Trophoblast cell (in vitro differentiated cells and primary cell): ENCODE results near the gene PRKRIP1.
"Not testable (repeated sequence)": the region's sequence is repeated elsewhere in the genome, so short reads cannot be mapped to it uniquely, and the experiment has no call there.

Experiments used
- DNase-seq, 2 donors: peaks; one replicate each; pipeline ENCODE4 v3.0.0-alpha.2; 2016
- H2AFZ ChIP-seq: 2 replicates; pipeline ENCODE4 v1.6.1; 2013; ENCODE audit warnings: low read length, moderate library complexity, mild to moderate bottlenecking; ENCODE audit not compliant: insufficient read depth, poor library complexity
- H2AK5ac ChIP-seq: 2 replicates; pipeline ENCODE4 v1.6.1; 2013; ENCODE audit warnings: mild to moderate bottlenecking, low read length
- H2BK120ac ChIP-seq: 2 replicates; pipeline ENCODE4 v1.6.1; 2013; ENCODE audit warnings: low read length, mild to moderate bottlenecking, moderate library complexity; ENCODE audit not compliant: insufficient read depth, poor library complexity
- H2BK12ac ChIP-seq: 2 replicates; pipeline ENCODE4 v1.6.1; 2013; ENCODE audit warnings: mild to moderate bottlenecking, low read length, moderate library complexity
- H2BK5ac ChIP-seq: 2 replicates; pipeline ENCODE4 v1.6.1; 2013; ENCODE audit warnings: low read length, low read depth, moderate library complexity, mild to moderate bottlenecking; ENCODE audit not compliant: poor library complexity
- H3K14ac ChIP-seq: 2 replicates; pipeline ENCODE4 v1.6.1; 2013; ENCODE audit warnings: mild to moderate bottlenecking, low read length
- H3K18ac ChIP-seq: 2 replicates; pipeline ENCODE4 v1.6.1; 2013; ENCODE audit warnings: mild to moderate bottlenecking, low read length
- H3K23ac ChIP-seq: 2 replicates; pipeline ENCODE4 v1.6.1; 2013; ENCODE audit warnings: low read length
- H3K27ac ChIP-seq: 2 replicates; pipeline ENCODE4 v1.5.1; 2013; ENCODE audit warnings: low read depth, mild to moderate bottlenecking, inconsistent platforms, low read length, moderate library complexity
- H3K27me3 ChIP-seq: 2 replicates; pipeline ENCODE4 v1.6.1; 2013; ENCODE audit warnings: inconsistent platforms, mild to moderate bottlenecking, low read length, moderate library complexity; ENCODE audit not compliant: insufficient read depth
- H3K36me3 ChIP-seq, 2 experiments: 1 replicate in 1 of 2; 2 replicates in 1 of 2; pipeline ENCODE4 v1.6.1; 2013; ENCODE audit warnings: low read length in 2 of 2, mild to moderate bottlenecking in 2 of 2, moderate library complexity in 1 of 2; ENCODE audit not compliant: insufficient read depth in 2 of 2, control insufficient read depth in 1 of 2
- H3K4ac ChIP-seq: 2 replicates; pipeline ENCODE4 v1.6.1; 2013; ENCODE audit warnings: low read depth, mild to moderate bottlenecking, low read length, moderate library complexity
- H3K4me1 ChIP-seq, 2 experiments: 1 replicate in 1 of 2; 2 replicates in 1 of 2; pipeline ENCODE4 v1.6.1; 2013; ENCODE audit warnings: low read length in 2 of 2, mild to moderate bottlenecking in 2 of 2, moderate library complexity in 1 of 2; ENCODE audit not compliant: insufficient read depth in 2 of 2, control insufficient read depth in 1 of 2
- H3K4me2 ChIP-seq: 2 replicates; pipeline ENCODE4 v1.6.1; 2013; ENCODE audit warnings: inconsistent platforms, mild to moderate bottlenecking, low read length, moderate library complexity
- H3K4me3 ChIP-seq: 2 replicates; pipeline ENCODE4 v1.5.1; 2013; ENCODE audit warnings: mild to moderate bottlenecking, low read depth, low read length, inconsistent platforms
- H3K79me1 ChIP-seq: one replicate; pipeline ENCODE4 v1.6.1; 2013; ENCODE audit warnings: low read length
- H3K79me2 ChIP-seq: 2 replicates; pipeline ENCODE4 v1.6.1; 2013; ENCODE audit warnings: low read length, mild to moderate bottlenecking; ENCODE audit not compliant: control insufficient read depth, insufficient read depth, poor library complexity
- H3K9ac ChIP-seq: 2 replicates; pipeline ENCODE4 v1.6.1; 2013; ENCODE audit warnings: mild to moderate bottlenecking, low read length
- H3K9me3 ChIP-seq: 2 replicates; pipeline ENCODE4 v1.6.1; 2013; ENCODE audit warnings: low read depth, mild to moderate bottlenecking, control low read depth, inconsistent platforms, low read length; ENCODE audit not compliant: insufficient read depth
- H4K12ac ChIP-seq: 2 replicates; pipeline ENCODE4 v1.6.1; 2013; ENCODE audit warnings: low read depth, mild to moderate bottlenecking, low read length, moderate library complexity
- H4K8ac ChIP-seq: 2 replicates; pipeline ENCODE4 v1.6.1; 2013; ENCODE audit warnings: low read depth, mild to moderate bottlenecking, low read length, moderate library complexity
- H4K91ac ChIP-seq: one replicate; pipeline ENCODE4 v1.6.1; 2013; ENCODE audit warnings: low read depth, mild to moderate bottlenecking, low read length, moderate library complexity
- WGBS: extraction: QIAGEN DNeasy Blood & Tissue Kit; methylation state at CpG from one replicate; pipeline ENCODE4 v1.1.7; 2013; ENCODE audit warnings: missing lambda C conversion rate; ENCODE audit not compliant: insufficient read length, insufficient coverage; ENCODE audit errors: extremely low coverage; 5-methylcytosine and 5-hydroxymethylcytosine counted together

The PRKRIP1 gene

DNA sequence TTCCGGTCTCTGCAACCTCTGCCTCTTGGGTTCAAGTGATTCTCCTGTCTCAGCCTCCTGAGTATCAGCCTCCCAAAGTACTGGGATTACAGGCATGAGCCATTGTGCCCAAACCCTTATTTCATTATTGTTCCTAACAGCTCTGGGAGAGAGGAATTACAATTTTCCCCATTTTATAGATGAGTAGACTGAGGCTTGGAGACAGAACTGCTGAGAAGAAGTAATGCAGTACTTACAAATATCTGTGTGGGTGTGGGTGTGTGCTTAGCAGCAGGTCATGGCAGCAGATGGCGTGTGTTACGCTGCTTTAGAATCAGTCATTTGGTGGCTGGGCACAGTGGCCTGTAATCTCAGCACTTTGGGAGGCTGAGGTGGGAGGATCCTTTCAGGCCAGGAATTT is 7.4 kb downstream of the PRKRIP1 start:
- peaks cover 62 to 70% of the 10 kb centered on the region in 2 experiments for H3K36me3 ChIP-seq
- H3K14ac ChIP-seq = no peak overlapping the region
- no peak overlapping the region for H3K27ac ChIP-seq
- H3K4me2 ChIP-seq = no peak overlapping the region
- H2AK5ac ChIP-seq = no peak overlapping the region
- H3K18ac ChIP-seq = no peak overlapping the region
- H3K4me3 ChIP-seq = no peak overlapping the region
- H3K79me2 ChIP-seq = no peaks in the 10 kb centered on the region
- DNase-seq = peak in 1 of 2 donors; percentile 6
- H3K23ac ChIP-seq = no peak overlapping the region
- H3K9ac ChIP-seq = no peak overlapping the region
- no peak overlapping the region for H2AFZ ChIP-seq
- H4K12ac ChIP-seq = no peak overlapping the region
- no peaks in the 10 kb centered on the region for H3K79me1 ChIP-seq
- no peak overlapping the region for H3K4ac ChIP-seq
- no peaks in the 10 kb centered on the region for H3K4me1 ChIP-seq
- H2BK12ac ChIP-seq = no peak overlapping the region
- H4K8ac ChIP-seq = no peak overlapping the region
- no peak overlapping the region for H2BK5ac ChIP-seq
- no peak overlapping the region for H4K91ac ChIP-seq
- H3K9me3 ChIP-seq = no peaks in the 10 kb centered on the region
- no peak overlapping the region for H2BK120ac ChIP-seq
- no CpG with 5 or more reads among the region's 3 CpGs for WGBS
- no peaks in the 10 kb centered on the region for H3K27me3 ChIP-seq

DNA sequence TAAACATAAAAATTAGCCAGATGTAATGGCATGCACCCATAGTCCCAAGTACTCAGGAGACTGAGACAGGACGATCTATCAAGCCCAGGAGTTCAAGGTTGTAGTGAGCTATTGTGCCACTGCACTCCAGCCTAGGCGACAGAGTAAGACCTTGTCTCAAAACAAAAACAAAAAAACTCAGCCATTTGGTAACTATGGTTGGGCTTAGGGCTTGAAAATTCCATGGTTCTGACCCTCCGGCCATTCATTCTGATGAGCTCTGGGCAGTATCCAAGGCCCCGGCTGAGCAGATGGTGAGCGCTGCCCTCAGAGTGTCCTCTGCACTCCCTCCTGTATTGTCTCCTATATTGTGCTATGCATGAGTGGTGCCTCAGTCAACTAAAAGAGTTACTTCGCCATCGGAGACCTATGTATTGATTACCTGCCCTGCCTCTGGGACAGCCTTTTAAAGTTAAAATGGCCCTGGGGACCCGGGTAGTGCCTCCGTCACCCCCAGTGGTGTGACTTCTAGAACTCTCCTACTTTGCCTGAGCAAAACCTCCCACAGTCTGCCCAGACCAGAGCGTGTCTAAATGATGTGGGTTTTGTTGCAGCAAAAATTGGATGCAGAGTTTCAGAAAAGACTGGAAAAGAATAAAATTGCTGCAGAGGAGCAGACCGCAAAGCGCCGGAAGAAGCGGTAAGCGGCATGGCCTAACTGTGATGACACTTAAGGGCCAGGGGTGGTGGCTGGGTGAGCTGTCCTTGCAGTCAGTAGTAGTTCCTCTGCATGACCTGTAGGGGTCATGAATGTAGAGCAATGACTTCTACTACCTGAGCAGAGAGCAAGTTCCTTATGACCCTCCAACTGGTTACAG is 8.1 kb downstream of the PRKRIP1 start:
- H4K8ac ChIP-seq = no peak overlapping the region
- no peak overlapping the region for H3K23ac ChIP-seq
- no peak overlapping the region for H2BK5ac ChIP-seq
- no peak overlapping the region for H2BK12ac ChIP-seq
- no peaks in the 10 kb centered on the region for H3K27me3 ChIP-seq
- H3K79me2 ChIP-seq = no peaks in the 10 kb centered on the region
- no peak overlapping the region for H4K12ac ChIP-seq
- no peak overlapping the region for H3K4me3 ChIP-seq
- H3K4ac ChIP-seq = no peak overlapping the region
- no peak overlapping the region for H3K4me2 ChIP-seq
- no peak overlapping the region for H3K9ac ChIP-seq
- H3K4me1 ChIP-seq = no peaks in the 10 kb centered on the region
- H4K91ac ChIP-seq = no peak overlapping the region
- H3K27ac ChIP-seq = no peak overlapping the region
- H2AFZ ChIP-seq = no peak overlapping the region
- H3K18ac ChIP-seq = no peak overlapping the region
- H3K79me1 ChIP-seq = no peaks in the 10 kb centered on the region
- no peak overlapping the region for H2BK120ac ChIP-seq
- H3K36me3 ChIP-seq = peaks cover 60 to 66% of the 10 kb centered on the region in 2 experiments
- H3K14ac ChIP-seq = no peak overlapping the region
- WGBS = no CpG with 5 or more reads among the region's 15 CpGs
- no peak overlapping the region for H2AK5ac ChIP-seq
- no peaks in the 10 kb centered on the region for H3K9me3 ChIP-seq
- peak; percentile 69 to 81 for DNase-seq

DNA sequence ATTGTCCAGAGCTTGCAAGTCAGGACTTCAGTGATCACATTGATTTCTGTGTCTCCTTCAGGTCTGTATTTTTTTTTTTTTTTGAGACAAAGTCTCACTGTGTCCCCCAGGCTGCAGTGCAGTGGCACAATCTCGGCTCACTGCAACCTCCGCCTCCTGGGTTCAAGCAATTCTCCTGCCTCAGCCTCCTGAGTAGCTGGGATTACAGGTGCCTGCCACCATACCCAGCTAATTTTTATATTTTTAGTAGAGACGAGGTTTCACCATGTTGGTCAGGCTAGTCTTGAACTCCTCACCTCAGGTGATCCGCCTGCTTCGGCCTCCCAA is 8.7 kb downstream of the PRKRIP1 start:
- not testable (repeated sequence) for DNase-seq, H4K91ac ChIP-seq, H3K79me2 ChIP-seq, H2AFZ ChIP-seq, H3K4me1 ChIP-seq, H2BK12ac ChIP-seq, H3K9me3 ChIP-seq, H3K79me1 ChIP-seq, H3K14ac ChIP-seq, H3K9ac ChIP-seq, H4K8ac ChIP-seq, H3K27me3 ChIP-seq, H2AK5ac ChIP-seq, H3K27ac ChIP-seq, H2BK5ac ChIP-seq, H3K4me3 ChIP-seq, H3K18ac ChIP-seq, H3K4ac ChIP-seq, H3K4me2 ChIP-seq, H2BK120ac ChIP-seq, H3K23ac ChIP-seq, H4K12ac ChIP-seq
- peaks cover 58 to 66% of the 10 kb centered on the region in 2 experiments for H3K36me3 ChIP-seq
- WGBS = no CpG with 5 or more reads among the region's 5 CpGs

DNA sequence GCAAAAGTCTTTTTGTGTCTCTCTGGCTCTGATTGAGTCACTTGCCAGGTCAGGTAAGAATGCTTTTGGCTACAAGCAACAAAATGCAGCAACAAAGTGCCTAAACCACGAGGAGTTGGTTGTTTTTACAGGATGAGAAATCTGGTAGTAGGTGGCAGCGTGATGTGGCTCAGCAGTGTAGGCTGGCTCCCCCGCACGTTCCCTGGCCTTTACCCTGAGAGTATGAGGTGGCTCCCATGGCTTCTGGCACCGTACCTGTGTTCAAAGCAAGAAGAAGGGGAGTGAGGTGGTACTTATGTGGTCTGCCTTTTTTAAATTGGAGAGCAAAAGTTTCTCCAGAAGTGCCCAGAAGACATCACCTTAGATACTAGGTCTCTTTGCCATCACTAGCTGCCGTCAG is 11.7 kb downstream of the PRKRIP1 start:
- Histone ChIP-seq H2AK5ac (no peak overlapping the region), H3K79me2 (no peaks in the 10 kb centered on the region), H3K14ac (no peak overlapping the region), H3K18ac (no peak overlapping the region), H3K4me2 (no peak overlapping the region), H3K27ac (no peak overlapping the region), H2BK12ac (no peak overlapping the region), H3K9me3 (peaks cover 5% of the 10 kb centered on the region), H3K27me3 (no peaks in the 10 kb centered on the region), H3K79me1 (no peaks in the 10 kb centered on the region), H3K23ac (no peak overlapping the region), H4K12ac (no peak overlapping the region), H3K4me1 (no peaks in the 10 kb centered on the region), H3K9ac (no peak overlapping the region), H2AFZ (no peak overlapping the region), H4K8ac (no peak overlapping the region), H3K4ac (no peak overlapping the region), H4K91ac (no peak overlapping the region), H3K36me3 (peaks cover 62 to 71% of the 10 kb centered on the region in 2 experiments), H2BK5ac (no peak overlapping the region), H2BK120ac (no peak overlapping the region), H3K4me3 (no peak overlapping the region)
- DNase-seq = no peak
- WGBS = no CpG with 5 or more reads among the region's 6 CpGs
